ENCODE measurements around the gene SYCP2.

The SYCP2 gene

GRCh38 chr20:59822291-59823029 lies 111.0 kb downstream of the SYCP2 start:
- no peak for DNase-seq

- no peak for DNase-seq
These were observed 111.6 kb downstream of the SYCP2 start for GRCh38 chr20:59821788-59822187.

GRCh38 chr20:59821201-59821600 lies 112.2 kb downstream of the SYCP2 start:
- DNase-seq: no peak

GRCh38 chr20:59820204-59821041 lies 113.0 kb downstream of the SYCP2 start:
- no peak for DNase-seq

- DNase-seq: no peak
These were observed 113.8 kb downstream of the SYCP2 start for GRCh38 chr20:59819496-59820203.

- DNase-seq: no peak
These were observed 114.5 kb downstream of the SYCP2 start for GRCh38 chr20:59818911-59819310.

- no peak for DNase-seq
These were observed 115.4 kb downstream of the SYCP2 start for GRCh38 chr20:59817846-59818615.

GRCh38 chr20:59817406-59817805 lies 116.0 kb downstream of the SYCP2 start:
- DNase-seq: no peak

- DNase-seq: no peak
These were observed 117.2 kb downstream of the SYCP2 start for GRCh38 chr20:59816146-59816738.

- no peak for DNase-seq
These were observed 118.5 kb downstream of the SYCP2 start for GRCh38 chr20:59814840-59815340.

- no peak for DNase-seq
These were observed 119.2 kb downstream of the SYCP2 start for GRCh38 chr20:59813948-59814839.
